Panc1 (cell line): Measurements from ENCODE around the gene LSM12. TPM values are rescaled to one million over a fixed set of nuclear protein-coding genes. Genes with fewer than 3 reads are reported as not detected.

ENCODE experiments used
- ATAC-seq: fragments of 200-7000 bp; cut with Tn5 transposase; 2 replicates; pipeline ENCODE4 v1.9.1; 2020; ENCODE audit warnings: mild to moderate bottlenecking, moderate library complexity
- BruUV-seq: library from RNA; stranded (reverse); fragments of 400-500 nt; replicated peaks from 2 replicates; lab custom pipeline; 2021; lab: Mats Ljungman, UMichigan
- CTCF ChIA-PET: fragments of 300-600 bp; sonication (Branson Sonifier 250); formaldehyde crosslinking; loops from one replicate; lab custom pipeline; 2022; ENCODE audit warnings: antibody characterized with exemption; lab: Charles Lee
- POLR2A ChIA-PET: fragments of 300-600 bp; sonication (Branson Sonifier 250); formaldehyde crosslinking; loops from one replicate; lab custom pipeline; 2022; ENCODE audit warnings: antibody characterized with exemption; lab: Charles Lee
- DNase-seq: peaks from one replicate; pipeline ENCODE4 v3.0.0-alpha.2; 2010; ENCODE audit warnings: low read depth, low spot score
- H3K27ac ChIP-seq: 2 replicates; pipeline ENCODE4 v1.5.1; 2011; ENCODE audit warnings: mild to moderate bottlenecking, low read length, inconsistent platforms
- H3K27me3 ChIP-seq: fragments of 200-500 bp; sonication (Bioruptor generic); 2 replicates; pipeline ENCODE4 v1.6.0; 2014; ENCODE audit warnings: low read length, inconsistent platforms; ENCODE audit not compliant: control insufficient read depth, insufficient read depth
- H3K36me3 ChIP-seq: fragments of 200-500 bp; sonication (Bioruptor generic); 2 replicates; pipeline ENCODE4 v1.5.1; 2014; ENCODE audit warnings: inconsistent platforms, mild to moderate bottlenecking, low read length, moderate library complexity; ENCODE audit not compliant: control insufficient read depth, insufficient read depth
- H3K4me1 ChIP-seq: 2 replicates; pipeline ENCODE4 v1.5.1; 2011; ENCODE audit warnings: inconsistent platforms, mild to moderate bottlenecking, low read length, moderate library complexity; ENCODE audit not compliant: control insufficient read depth, insufficient read depth
- H3K4me3 ChIP-seq, 2 experiments: 2 replicates each; pipeline ENCODE4 v1.5.1; 2011 to 2012; ENCODE audit warnings: low read depth in 2 of 2, low read length in 2 of 2, mild to moderate bottlenecking in 2 of 2, inconsistent platforms in 1 of 2, moderate library complexity in 1 of 2
- H3K9me3 ChIP-seq: fragments of 200-500 bp; sonication (Bioruptor generic); 2 replicates; pipeline ENCODE4 v1.5.1; 2014; ENCODE audit warnings: low read depth, mild to moderate bottlenecking, inconsistent platforms, low read length, moderate library complexity; ENCODE audit not compliant: control insufficient read depth, insufficient read depth
- POLR2AphosphoS5 ChIP-seq: IDR thresholded peaks from 2 replicates; pipeline ENCODE4 v1.6.1; 2012; ENCODE audit warnings: mild to moderate bottlenecking, low read depth, low read length, moderate library complexity
- REST ChIP-seq, 2 experiments: IDR thresholded peaks; 2 replicates each; pipeline ENCODE4 v1.6.1; 2011 to 2012; ENCODE audit warnings: low read depth in 2 of 2, control low read depth in 1 of 2, low read length in 1 of 2, mild to moderate bottlenecking in 1 of 2, moderate library complexity in 1 of 2; ENCODE audit not compliant: insufficient read depth in 1 of 2
- SIN3A ChIP-seq: IDR thresholded peaks from 2 replicates; pipeline ENCODE4 v1.6.1; 2012; ENCODE audit warnings: low read depth, mild to moderate bottlenecking, low read length, moderate library complexity, borderline replicate concordance; ENCODE audit not compliant: insufficient read depth
- TCF7L2 ChIP-seq: IDR thresholded peaks from 2 replicates; pipeline ENCODE4 v1.6.1; 2011; ENCODE audit warnings: mild to moderate bottlenecking, low read depth, low read length, inconsistent platforms
- in situ Hi-C: cut with HindIII; loops from 2 replicates; pipeline ENCODE4 v1.10.0; 2016; ENCODE audit warnings: low sequenced_read_pairs, low pct_unique_long_range_greater_than_20kb
- intact Hi-C: fragments of 100-400 bp; cut with micrococcal nuclease; formaldehyde crosslinking; loops from one replicate; pipeline ENCODE4 v1.10.0; 2022; ENCODE audit not compliant: unreplicated experiment
- total RNA-seq: library from RNA; stranded (reverse); gene quantifications from one replicate; pipeline ENCODE4 v1.2.1, GENCODE V29; 2021; ENCODE audit not compliant: unreplicated experiment
- TF ChIP-seq, protein P1 (sequence below): fragments of 450-650 bp; IDR thresholded peaks from 2 replicates; pipeline ENCODE4 v1.5.1; 2017; ENCODE audit warnings: mild to moderate bottlenecking

LSM12 gene
- total RNA-seq, 1 experiment from 2014 or later = 73.0 TPM

- intact Hi-C loops (no loop called here), in situ Hi-C loops (no loop called here)
- DNase-seq (no peak), ATAC-seq (no peak)
- Histone ChIP-seq H3K9me3 (no peaks in the 10 kb centered on the region), H3K36me3 (no peaks in the 10 kb centered on the region; the same call in 1 of the 2 replicates), H3K27me3 (no peaks in the 10 kb centered on the region), H3K4me3 (no peak overlapping the region), H3K27ac (no peak overlapping the region), H3K4me1 (no peaks in the 10 kb centered on the region; the same call in 1 of the 2 replicates)
- ChIA-PET POLR2A (no interaction called here), CTCF (no interaction called here)
- no TSS peak for BruUV-seq
- no peak for TF ChIP-seq TCF7L2
- TF ChIP-seq SIN3A = no peak
- no peak for TF ChIP-seq REST (IDR thresholded peaks at IDR 0.05; ENCODE audit: insufficient read depth in 1 of 2, low read depth in 2 of 2, low read length in 1 of 2)
- no peak for TF ChIP-seq POLR2AphosphoS5
- TF ChIP-seq, protein P1, sequence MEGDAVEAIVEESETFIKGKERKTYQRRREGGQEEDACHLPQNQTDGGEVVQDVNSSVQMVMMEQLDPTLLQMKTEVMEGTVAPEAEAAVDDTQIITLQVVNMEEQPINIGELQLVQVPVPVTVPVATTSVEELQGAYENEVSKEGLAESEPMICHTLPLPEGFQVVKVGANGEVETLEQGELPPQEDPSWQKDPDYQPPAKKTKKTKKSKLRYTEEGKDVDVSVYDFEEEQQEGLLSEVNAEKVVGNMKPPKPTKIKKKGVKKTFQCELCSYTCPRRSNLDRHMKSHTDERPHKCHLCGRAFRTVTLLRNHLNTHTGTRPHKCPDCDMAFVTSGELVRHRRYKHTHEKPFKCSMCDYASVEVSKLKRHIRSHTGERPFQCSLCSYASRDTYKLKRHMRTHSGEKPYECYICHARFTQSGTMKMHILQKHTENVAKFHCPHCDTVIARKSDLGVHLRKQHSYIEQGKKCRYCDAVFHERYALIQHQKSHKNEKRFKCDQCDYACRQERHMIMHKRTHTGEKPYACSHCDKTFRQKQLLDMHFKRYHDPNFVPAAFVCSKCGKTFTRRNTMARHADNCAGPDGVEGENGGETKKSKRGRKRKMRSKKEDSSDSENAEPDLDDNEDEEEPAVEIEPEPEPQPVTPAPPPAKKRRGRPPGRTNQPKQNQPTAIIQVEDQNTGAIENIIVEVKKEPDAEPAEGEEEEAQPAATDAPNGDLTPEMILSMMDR = no peak
Measured at GRCh38 chr17:44000871-44001460, 65.5 kb downstream of the LSM12 start.

DNA sequence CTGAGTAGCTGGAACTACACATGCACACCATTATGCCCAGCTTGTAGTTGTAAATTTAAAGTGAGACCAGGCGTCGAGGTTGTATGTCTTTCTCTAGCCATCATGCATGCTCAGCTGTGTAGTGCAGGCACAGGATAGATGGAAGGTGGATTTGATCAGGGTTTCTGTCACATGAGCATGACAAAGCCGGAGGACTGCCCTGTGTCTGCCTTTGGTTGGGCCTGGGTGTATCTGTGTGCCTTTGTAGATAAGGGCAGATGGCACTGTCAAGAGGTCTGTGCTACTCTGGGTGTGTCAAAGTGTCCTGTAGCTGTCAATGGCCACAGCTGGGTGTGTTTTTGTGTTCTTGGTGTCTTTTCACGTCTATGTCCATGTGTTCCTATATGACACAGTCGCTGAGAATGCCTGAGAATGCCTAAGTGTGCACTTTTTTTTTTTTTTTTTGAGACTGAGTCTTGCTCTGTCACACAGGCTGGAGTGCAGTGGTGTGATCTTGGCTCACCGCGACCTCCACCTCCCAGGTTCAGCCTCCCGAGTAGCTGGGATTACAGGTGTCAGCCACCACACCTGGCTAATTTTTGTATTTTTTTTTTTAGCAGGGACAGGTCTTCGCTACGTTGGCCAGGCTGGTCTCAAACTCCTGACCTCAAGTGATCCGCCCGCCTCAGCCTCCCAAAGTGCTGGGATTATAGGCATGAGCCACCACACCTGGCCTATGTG, 66.2 kb downstream of the LSM12 start:
- Histone ChIP-seq H3K36me3 (no peaks in the 10 kb centered on the region; the same call in 1 of the 2 replicates), H3K27ac (no peak overlapping the region), H3K4me3 (no peak overlapping the region), H3K4me1 (no peaks in the 10 kb centered on the region; the same call in 1 of the 2 replicates), H3K9me3 (no peaks in the 10 kb centered on the region), H3K27me3 (no peaks in the 10 kb centered on the region)
- in situ Hi-C loops (no loop called here), intact Hi-C loops (no loop called here)
- no peak for TF ChIP-seq REST (IDR thresholded peaks at IDR 0.05; ENCODE audit: insufficient read depth in 1 of 2, low read depth in 2 of 2, low read length in 1 of 2)
- TF ChIP-seq TCF7L2 = no peak
- TF ChIP-seq POLR2AphosphoS5 = no peak
- TF ChIP-seq SIN3A = no peak
- TF ChIP-seq, protein P1 = no peak
- ChIA-PET CTCF (no interaction called here), POLR2A (no interaction called here)
- DNase-seq (no peak), ATAC-seq (no peak)
- BruUV-seq = no TSS peak
